Measurements from ENCODE around the gene TBL3. TPM values are rescaled to one million over a fixed set of nuclear protein-coding genes. Genes with fewer than 3 reads are reported as not detected.
A peak's percentile ranks its signal among the peaks of the same experiment; 100 is the strongest.
"Not testable (repeated sequence)": the region's sequence is repeated elsewhere in the genome, so short reads cannot be mapped to it uniquely, and the experiment has no call there.

TBL3 gene
- total RNA-seq, 1 donor from 2014 or later = 25.6 TPM

DNA sequence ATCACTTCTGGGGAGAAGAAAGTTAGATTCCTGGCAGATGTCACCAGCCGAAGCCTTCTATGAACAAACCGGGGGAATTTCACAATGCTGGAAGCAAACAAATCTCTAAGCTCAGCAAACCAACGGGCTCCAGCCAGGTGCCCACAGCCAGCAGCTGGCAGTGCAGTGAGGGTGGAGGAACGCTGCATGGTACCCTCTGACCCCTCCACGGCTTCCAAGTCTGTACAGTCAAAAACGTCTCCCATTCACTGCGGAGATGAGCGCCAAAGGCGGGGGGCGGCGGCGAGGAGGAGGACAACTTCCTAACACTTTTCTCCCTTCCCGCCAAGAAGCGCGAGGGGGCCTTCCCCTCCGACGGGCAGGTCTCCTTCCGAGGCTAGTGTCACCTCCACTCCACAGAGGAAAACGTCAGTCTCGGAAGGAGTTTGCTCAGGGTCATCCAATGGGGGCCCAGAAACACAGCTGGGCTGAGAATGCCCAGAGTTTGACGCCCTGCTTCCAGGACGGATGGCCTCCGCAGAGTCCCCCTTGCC is 36.8 kb downstream of the TBL3 start:
- peaks cover 59% of the 10 kb centered on the region for H3K4me1 ChIP-seq
- H3K27me3 ChIP-seq (ENCODE audit: low read depth) = no peaks in the 10 kb centered on the region
- H3K36me3 ChIP-seq = no peaks in the 10 kb centered on the region
- no peak for DNase-seq
- peak overlapping the region; percentile 93 for H3K4me3 ChIP-seq
- no peak for TF ChIP-seq CTCF (IDR thresholded peaks at IDR 0.05)
- intact Hi-C loops (cut with DNase I) = no loop called here
- no peaks in the 10 kb centered on the region for H3K9me3 ChIP-seq
- H3K27ac ChIP-seq = peak overlapping the region; percentile 95
- ATAC-seq = no peak

DNA sequence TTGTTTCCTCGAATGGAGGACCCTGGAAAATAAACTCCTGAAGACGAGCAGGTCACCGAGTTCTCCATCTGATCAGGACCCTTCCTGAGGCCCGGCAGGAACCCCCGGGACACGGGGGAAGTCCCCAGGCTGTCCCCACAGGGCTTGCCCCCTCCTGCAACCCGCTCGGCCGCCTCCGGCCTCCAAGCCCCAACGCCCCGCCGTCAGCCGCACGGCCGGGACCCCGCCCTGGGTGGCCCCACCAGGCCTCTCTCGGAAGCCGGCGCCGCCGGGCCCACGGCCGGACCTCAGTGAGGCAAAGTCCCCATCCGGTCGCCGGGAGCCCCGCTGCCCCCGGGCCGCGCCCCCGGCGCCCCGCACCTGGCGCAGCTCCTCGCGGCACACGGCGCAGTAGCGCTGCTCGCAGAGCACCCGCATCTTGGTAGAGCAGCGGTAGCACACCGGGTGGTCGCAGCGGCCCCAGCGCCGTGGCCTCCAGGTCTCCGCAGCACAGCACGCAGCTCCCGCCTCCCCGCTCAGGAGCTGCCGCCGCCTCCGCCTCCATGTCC is 37.4 kb downstream of the TBL3 start:
- DNase-seq (no peak), ATAC-seq (peak; percentile 1 to 14)
- H3K9me3 ChIP-seq = no peaks in the 10 kb centered on the region
- H3K27ac ChIP-seq = peak overlapping the region; percentile 95
- H3K4me1 ChIP-seq = peaks cover 53% of the 10 kb centered on the region
- no peaks in the 10 kb centered on the region for H3K27me3 ChIP-seq (ENCODE audit: low read depth)
- H3K4me3 ChIP-seq = peak overlapping the region; percentile 93
- no peak for TF ChIP-seq CTCF (IDR thresholded peaks at IDR 0.05)
- H3K36me3 ChIP-seq = no peaks in the 10 kb centered on the region
- intact Hi-C loops (cut with DNase I) = no loop called here

GRCh38 chr16:2009791-2010510 is 38.1 kb downstream of the TBL3 start, which contains the start of gene ZNF598:
Gene ZNF598 (minus strand): TSS chr16:2009821.
- peaks cover 46% of the 10 kb centered on the region for H3K4me1 ChIP-seq
- H3K27me3 ChIP-seq (ENCODE audit: low read depth) = no peaks in the 10 kb centered on the region
- no peaks in the 10 kb centered on the region for H3K36me3 ChIP-seq
- H3K27ac ChIP-seq = peak within 1 kb of the TSS; percentile 95
- intact Hi-C loops (cut with DNase I) = no loop called here
- TF ChIP-seq CTCF (IDR thresholded peaks at IDR 0.05) = no peak
- ATAC-seq (peak; percentile 96 to 97), DNase-seq (peak; percentile 88)
- H3K4me3 ChIP-seq = peak within 1 kb of the TSS; percentile 93
- no peaks in the 10 kb centered on the region for H3K9me3 ChIP-seq

DNA sequence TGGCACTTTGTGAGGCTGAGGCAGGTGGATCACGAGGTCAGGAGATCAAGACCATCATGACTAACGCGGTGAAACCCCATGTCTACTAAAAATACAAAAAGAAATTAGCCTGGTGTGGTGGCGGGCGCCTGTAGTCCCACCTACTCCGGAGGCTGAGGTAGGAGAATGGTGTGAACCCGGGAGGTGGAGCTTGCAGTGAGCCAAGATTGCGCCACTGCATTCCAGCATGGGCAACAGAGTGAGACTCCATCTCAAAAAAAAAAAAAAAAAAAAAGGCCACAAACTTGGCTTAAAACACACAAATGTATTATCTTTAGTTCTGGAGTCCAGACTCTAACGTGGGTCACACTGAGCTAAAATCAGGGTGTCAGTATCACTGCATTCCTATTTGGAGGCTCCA is 39.9 kb downstream of the TBL3 start:
- intact Hi-C loops (cut with DNase I); H3K36me3 ChIP-seq; H3K27me3 ChIP-seq (ENCODE audit: low read depth); H3K27ac ChIP-seq; DNase-seq; ATAC-seq; H3K4me3 ChIP-seq; H3K9me3 ChIP-seq: not testable (repeated sequence)
- peaks cover 29% of the 10 kb centered on the region for H3K4me1 ChIP-seq

GRCh38 chr16:2013527-2013926 is 41.7 kb downstream of the TBL3 start:
- Histone ChIP-seq H3K27me3 (ENCODE audit: low read depth) (peaks cover 15% of the 10 kb centered on the region), H3K4me3 (no peak overlapping the region), H3K9me3 (no peaks in the 10 kb centered on the region), H3K4me1 (peaks cover 11% of the 10 kb centered on the region), H3K27ac (no peak overlapping the region), H3K36me3 (no peaks in the 10 kb centered on the region)
- intact Hi-C loops (cut with DNase I) = no loop called here
- no peak for TF ChIP-seq CTCF (IDR thresholded peaks at IDR 0.05)
- ATAC-seq = no peak
- DNase-seq = no peak

Measured in lower lobe of right lung (tissue), 2 donors.